ENCODE results near the gene PPFIBP1.

GRCh38 chr12:27606986-27607385, 83.0 kb downstream of the PPFIBP1 start:
- TF ChIP-seq CTCF (IDR thresholded peaks at IDR 0.05; ENCODE audit: insufficient read depth, low read length): no peak
- TF ChIP-seq POLR2AphosphoS5 (IDR thresholded peaks at IDR 0.05; ENCODE audit: low read depth): no peak
- TF ChIP-seq REST (IDR thresholded peaks at IDR 0.05; ENCODE audit: insufficient replicate concordance, low read depth): no peak
- TF ChIP-seq GABPA (IDR thresholded peaks at IDR 0.05; ENCODE audit: low read depth): no peak
- no peak for TF ChIP-seq SPI1 (IDR thresholded peaks at IDR 0.05; ENCODE audit: borderline replicate concordance, low read depth)
